ENCODE measurements around the gene KLHL2.

DNA sequence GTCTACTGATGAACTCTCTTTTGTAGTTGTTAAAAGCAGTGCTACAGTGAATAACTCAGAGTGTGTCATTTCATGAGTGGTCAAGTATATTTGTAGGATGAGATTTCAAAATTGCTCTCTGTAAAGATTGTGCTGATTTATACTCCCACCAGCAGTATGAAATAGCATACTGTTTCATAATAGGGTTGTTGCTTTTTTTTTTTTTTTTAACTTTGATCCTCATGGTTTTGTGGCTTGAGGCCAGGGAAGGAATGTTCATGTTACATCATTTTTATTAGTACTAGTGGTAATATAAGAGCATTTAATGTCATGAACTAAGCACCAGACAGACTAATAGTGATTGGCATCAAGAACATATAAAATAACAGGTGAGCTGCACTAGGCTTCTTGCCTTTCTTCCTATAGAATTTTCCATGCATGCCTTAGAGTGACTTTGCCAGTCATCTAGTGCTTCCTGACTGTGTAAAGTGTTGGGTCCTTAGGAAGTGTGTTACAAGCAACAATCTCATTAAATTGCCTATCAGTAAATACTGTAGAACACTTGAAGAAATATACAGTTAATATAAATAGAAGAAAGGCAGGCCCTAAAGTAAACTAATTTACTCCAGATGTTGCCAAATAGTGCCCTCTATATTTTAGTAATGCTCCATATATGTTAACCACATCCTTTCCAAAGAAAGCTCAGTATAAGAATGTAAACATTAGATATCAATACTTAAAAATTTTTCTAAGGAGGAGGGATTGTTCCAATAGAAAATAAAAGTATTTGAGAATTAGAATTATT is 81.5 kb downstream of the KLHL2 start:
- TF ChIP-seq GATA2 (IDR thresholded peaks at IDR 0.05; ENCODE audit: low read depth, low read length) (no peak), GATA3 (IDR thresholded peaks at IDR 0.05; ENCODE audit: low read depth, low read length) (no peak)
